PC-9 (cell line): ENCODE data around the gene CHRDL1. TPM values are rescaled to one million over a fixed set of nuclear protein-coding genes. Genes with fewer than 3 reads are reported as not detected.

Source experiments
- BruUV-seq: library from RNA; stranded (reverse); fragments of 400-500 nt; replicated peaks from 2 replicates; lab custom pipeline; 2021; lab: Mats Ljungman, UMichigan
- CTCF ChIA-PET: fragments of 300-600 bp; sonication (Branson Sonifier 250); formaldehyde crosslinking; loops from one replicate; lab custom pipeline; 2022; ENCODE audit warnings: antibody characterized with exemption; lab: Charles Lee
- POLR2A ChIA-PET: fragments of 300-600 bp; sonication (Branson Sonifier 250); formaldehyde crosslinking; loops from one replicate; lab custom pipeline; 2022; ENCODE audit warnings: antibody characterized with exemption; ENCODE audit not compliant: unreplicated experiment; lab: Charles Lee
- DNase-seq, 2 experiments: peaks; one replicate each; pipeline versions ENCODE4 v3.0.0 to v3.0.0-alpha.2; 2015 to 2022; ENCODE audit warnings: mixed read lengths in 1 of 2
- H2AFZ ChIP-seq: fragments of 200-600 bp; sonication (generic); 2 replicates; pipeline ENCODE4 v1.8.1; 2017; ENCODE audit warnings: antibody characterized with exemption
- H3F3A ChIP-seq: fragments of 200-600 bp; sonication (generic); 2 replicates; pipeline ENCODE4 v1.8.1; 2017; ENCODE audit warnings: antibody characterized with exemption, mild to moderate bottlenecking, low read depth; ENCODE audit not compliant: insufficient read depth
- H3K27ac ChIP-seq: fragments of 200-600 bp; sonication (generic); 2 replicates; pipeline ENCODE4 v1.6.1; 2016; ENCODE audit warnings: mixed run types
- H3K27me3 ChIP-seq: fragments of 200-600 bp; sonication (generic); 2 replicates; pipeline ENCODE4 v1.6.1; 2016; ENCODE audit warnings: low read depth, mixed run types; ENCODE audit not compliant: insufficient read depth
- H3K36me3 ChIP-seq: fragments of 200-600 bp; sonication (generic); 2 replicates; pipeline ENCODE4 v1.6.1; 2016; ENCODE audit warnings: low read depth, mixed run types
- H3K4me1 ChIP-seq: fragments of 200-600 bp; sonication (generic); replicated peaks from 2 replicates; pipeline ENCODE4 v1.6.1; 2016; ENCODE audit warnings: mixed run types; ENCODE audit not compliant: insufficient read depth
- H3K4me2 ChIP-seq: fragments of 200-600 bp; sonication (generic); 2 replicates; pipeline ENCODE4 v1.6.1; 2017; ENCODE audit warnings: mixed run types
- H3K4me3 ChIP-seq: fragments of 200-600 bp; sonication (generic); 2 replicates; pipeline ENCODE4 v1.6.1; 2016; ENCODE audit warnings: mixed run types
- H3K79me2 ChIP-seq: fragments of 200-600 bp; sonication (generic); 2 replicates; pipeline ENCODE4 v1.6.1; 2017; ENCODE audit warnings: low read depth, mixed run types
- H3K9me2 ChIP-seq: fragments of 200-600 bp; sonication (generic); 2 replicates; pipeline ENCODE4 v1.8.1; 2017; ENCODE audit warnings: mild to moderate bottlenecking; ENCODE audit not compliant: insufficient read depth
- H3K9me3 ChIP-seq: fragments of 200-600 bp; sonication (generic); 2 replicates; pipeline ENCODE4 v1.8.1; 2016; ENCODE audit warnings: low read depth; ENCODE audit not compliant: insufficient read depth
- H4K20me1 ChIP-seq: fragments of 200-600 bp; sonication (generic); 2 replicates; pipeline ENCODE4 v1.8.1; 2017; ENCODE audit not compliant: insufficient read depth
- EZH2 ChIP-seq: fragments of 200-600 bp; sonication (generic); IDR thresholded peaks from 2 replicates; pipeline ENCODE4 v1.8.0; 2017; ENCODE audit warnings: antibody characterized with exemption, low read depth
- intact Hi-C: fragments of 100-400 bp; cut with micrococcal nuclease; formaldehyde crosslinking; loops from one replicate; pipeline ENCODE4 v1.10.0; 2022; ENCODE audit not compliant: unreplicated experiment
- total RNA-seq: library from RNA; stranded (reverse); gene quantifications from 2 replicates; pipeline ENCODE4 v1.2.3, GENCODE V29; 2021
- TF ChIP-seq, protein P1 (sequence below): fragments of 200-600 bp; sonication (generic); conservative IDR thresholded peaks from 2 replicates; pipeline ENCODE4 v1.6.1; 2017; ENCODE audit warnings: mixed run types, antibody characterized with exemption, mild to moderate bottlenecking, moderate library complexity

CHRDL1 gene
- total RNA-seq, 1 experiment from 2014 or later: 25.7 TPM

- peaks cover 5% of the 10 kb centered on the region; the same call in 1 of the 2 replicates for H3K4me1 ChIP-seq
- H4K20me1 ChIP-seq: no peaks in the 10 kb centered on the region
- H3K79me2 ChIP-seq: no peaks in the 10 kb centered on the region
- no peaks in the 10 kb centered on the region for H3K9me2 ChIP-seq
- POLR2A ChIA-PET: interaction anchor here (0.6 to 0.7 kb wide), 3 partner anchors 40 to 965 kb away, joined by 3 to 4 read pairs (median 3); no protein-coding TSS in a partner anchor
- peak overlapping the region; percentile 83 for H2AFZ ChIP-seq
- H3K9me3 ChIP-seq: no peaks in the 10 kb centered on the region
- no peak for TF ChIP-seq EZH2
- TF ChIP-seq, protein P1, sequence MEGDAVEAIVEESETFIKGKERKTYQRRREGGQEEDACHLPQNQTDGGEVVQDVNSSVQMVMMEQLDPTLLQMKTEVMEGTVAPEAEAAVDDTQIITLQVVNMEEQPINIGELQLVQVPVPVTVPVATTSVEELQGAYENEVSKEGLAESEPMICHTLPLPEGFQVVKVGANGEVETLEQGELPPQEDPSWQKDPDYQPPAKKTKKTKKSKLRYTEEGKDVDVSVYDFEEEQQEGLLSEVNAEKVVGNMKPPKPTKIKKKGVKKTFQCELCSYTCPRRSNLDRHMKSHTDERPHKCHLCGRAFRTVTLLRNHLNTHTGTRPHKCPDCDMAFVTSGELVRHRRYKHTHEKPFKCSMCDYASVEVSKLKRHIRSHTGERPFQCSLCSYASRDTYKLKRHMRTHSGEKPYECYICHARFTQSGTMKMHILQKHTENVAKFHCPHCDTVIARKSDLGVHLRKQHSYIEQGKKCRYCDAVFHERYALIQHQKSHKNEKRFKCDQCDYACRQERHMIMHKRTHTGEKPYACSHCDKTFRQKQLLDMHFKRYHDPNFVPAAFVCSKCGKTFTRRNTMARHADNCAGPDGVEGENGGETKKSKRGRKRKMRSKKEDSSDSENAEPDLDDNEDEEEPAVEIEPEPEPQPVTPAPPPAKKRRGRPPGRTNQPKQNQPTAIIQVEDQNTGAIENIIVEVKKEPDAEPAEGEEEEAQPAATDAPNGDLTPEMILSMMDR: no peak
- no peaks in the 10 kb centered on the region for H3F3A ChIP-seq
- H3K4me3 ChIP-seq: peak overlapping the region; percentile 63
- intact Hi-C loops: no loop called here
- peak overlapping the region; percentile 84 for H3K4me2 ChIP-seq
- H3K27ac ChIP-seq: no peak overlapping the region
- no peak for DNase-seq
- H3K36me3 ChIP-seq: no peaks in the 10 kb centered on the region
- H3K27me3 ChIP-seq: no peaks in the 10 kb centered on the region
- CTCF ChIA-PET: no interaction called here
- no TSS peak for BruUV-seq
These were observed 735 bp upstream of the CHRDL1 start for GRCh38 chrX:110796407-110796697.

- Histone ChIP-seq H3K36me3 (no peaks in the 10 kb centered on the region), H3K4me2 (peak overlapping the region; percentile 84; the same call in 1 of the 2 replicates), H3K9me2 (no peaks in the 10 kb centered on the region), H2AFZ (no peak overlapping the region), H3K79me2 (no peaks in the 10 kb centered on the region), H3K4me1 (peaks cover 5% of the 10 kb centered on the region; the same call in 1 of the 2 replicates), H3K9me3 (no peaks in the 10 kb centered on the region), H3K27ac (no peak overlapping the region), H3K4me3 (no peak overlapping the region), H4K20me1 (no peaks in the 10 kb centered on the region), H3K27me3 (no peaks in the 10 kb centered on the region), H3F3A (no peaks in the 10 kb centered on the region)
- DNase-seq: no peak
- TF ChIP-seq, protein P1: no peak
- no peak for TF ChIP-seq EZH2
- ChIA-PET POLR2A (interaction anchor here (0.6 kb wide), 2 partner anchors 10 to 501 kb away, joined by 4 to 5 read pairs; no protein-coding TSS in a partner anchor), CTCF (no interaction called here)
- intact Hi-C loops: loop anchor here (2.0 to 5.0 kb wide), 3 partner anchors 37 to 60 kb away; no protein-coding TSS in a partner anchor
- BruUV-seq: no TSS peak
These were observed 1.0 kb downstream of the CHRDL1 start for GRCh38 chrX:110794601-110795000.

DNA sequence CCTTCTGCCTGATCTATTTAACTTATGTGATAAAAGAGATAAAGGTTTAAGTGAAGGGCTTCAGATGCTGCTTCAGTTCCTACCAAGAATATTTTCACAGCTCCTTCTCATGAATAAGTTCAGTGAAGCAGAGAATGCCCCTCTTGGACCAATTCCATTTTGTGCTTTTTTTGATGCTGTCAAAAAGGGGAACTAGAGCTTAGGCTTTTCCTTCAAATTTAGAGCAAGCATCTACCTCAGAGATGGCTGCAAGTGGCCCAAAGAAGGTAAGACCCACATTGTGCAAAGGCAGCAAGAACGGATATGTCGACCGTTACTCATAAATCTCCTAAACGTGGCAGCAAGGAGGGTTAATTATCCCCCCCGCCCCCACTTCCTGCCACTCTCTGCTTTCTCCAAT, 4.5 kb downstream of the CHRDL1 start:
- POLR2A ChIA-PET: no interaction called here
- H3K4me1 ChIP-seq: no peaks in the 10 kb centered on the region

More for the DNA sequence above, 4.5 kb downstream of the CHRDL1 start:
- TF ChIP-seq, protein P1: no peak
- no peak for TF ChIP-seq EZH2
- H3K79me2 ChIP-seq: no peaks in the 10 kb centered on the region
- H3K27ac ChIP-seq: no peak overlapping the region
- no peaks in the 10 kb centered on the region; the same call in 1 of the 2 replicates for H4K20me1 ChIP-seq
- H3F3A ChIP-seq: no peaks in the 10 kb centered on the region
- no TSS peak for BruUV-seq
- H3K36me3 ChIP-seq: no peaks in the 10 kb centered on the region
- H3K27me3 ChIP-seq: no peaks in the 10 kb centered on the region
- CTCF ChIA-PET: no interaction called here
- H3K4me2 ChIP-seq: no peak overlapping the region
- DNase-seq: no peak
- H3K4me3 ChIP-seq: no peak overlapping the region
- no peak overlapping the region for H2AFZ ChIP-seq
- intact Hi-C loops: loop anchor here (5.0 kb wide), 1 partner anchor 34 kb away; no protein-coding TSS in a partner anchor
- H3K9me3 ChIP-seq: no peaks in the 10 kb centered on the region
- no peaks in the 10 kb centered on the region for H3K9me2 ChIP-seq
